Kidney (tissue), 14 donors: ENCODE results near the gene RNF39. TPM values are rescaled to one million over a fixed set of nuclear protein-coding genes. Genes with fewer than 3 reads are reported as not detected.

ENCODE experiments used
- DNase-seq, 5 donors: peaks; one replicate each; pipeline ENCODE4 v3.0.0-alpha.2; 2013 to 2020
- FAIRE-seq: peaks from 2 replicates; lab custom pipeline; 2012; peaks lifted over from hg19 to GRCh38; lab: Jason Lieb, UNC
- H3K27ac ChIP-seq, 2 donors: one replicate each; pipeline ENCODE4 v1.7.0; 2013; ENCODE audit warnings: low read depth in 2 of 2, low read length in 2 of 2, inconsistent platforms in 1 of 2
- H3K27me3 ChIP-seq: one replicate; pipeline ENCODE4 v1.7.1; 2013; ENCODE audit warnings: low read length, inconsistent platforms; ENCODE audit not compliant: control insufficient read depth, insufficient read depth
- H3K36me3 ChIP-seq, 3 donors: one replicate each; pipeline versions ENCODE4 v1.7.0 to v1.7.1; 2013; ENCODE audit warnings: low read length in 3 of 3, control low read depth in 1 of 3, inconsistent platforms in 1 of 3; ENCODE audit not compliant: insufficient read depth in 3 of 3, control insufficient read depth in 2 of 3
- H3K4me1 ChIP-seq, 3 donors: one replicate each; pipeline versions ENCODE4 v1.7.0 to v1.7.1; 2013; ENCODE audit warnings: low read length in 3 of 3, inconsistent platforms in 1 of 3, low read depth in 1 of 3; ENCODE audit not compliant: control insufficient read depth in 2 of 3, insufficient read depth in 2 of 3
- H3K4me3 ChIP-seq, 3 donors: one replicate each; pipeline versions ENCODE4 v1.7.0 to v1.8.1; 2013; ENCODE audit warnings: low read length in 3 of 3, control low read depth in 1 of 3, inconsistent platforms in 1 of 3
- H3K9ac ChIP-seq, 3 donors: one replicate each; pipeline versions ENCODE4 v1.7.0 to v1.7.1; 2013; ENCODE audit warnings: low read length in 3 of 3, control low read depth in 1 of 3, inconsistent platforms in 1 of 3
- H3K9me3 ChIP-seq, 3 donors: one replicate each; pipeline versions ENCODE4 v1.7.0 to v1.7.1; 2013; ENCODE audit warnings: low read length in 3 of 3, control low read depth in 1 of 3, inconsistent platforms in 1 of 3; ENCODE audit not compliant: control insufficient read depth in 2 of 3, insufficient read depth in 1 of 3
- CTCF ChIP-seq: IDR thresholded peaks from 3 replicates; pipeline ENCODE4 v1.5.1; 2012; ENCODE audit warnings: mild to moderate bottlenecking, moderate library complexity, borderline replicate concordance; ENCODE audit not compliant: insufficient read depth; ENCODE audit errors: extremely low read depth
- intact Hi-C: fragments of 100-400 bp; cut with DNase I; formaldehyde crosslinking; loops from one replicate; pipeline ENCODE4 v1.11.1; 2022
- polyA plus RNA-seq: library from polyadenylated mRNA; stranded (reverse); fragments of 350-450 nt; fragmentation: Illumina TruSeq; extraction: RNeasy Lipid Tissue Mini Kit (QIAGEN cat#74804); gene quantifications from one replicate; pipeline ENCODE4 v1.2.3, GENCODE V29; 2014; ENCODE audit warnings: low read depth, low replicate concordance; ENCODE audit not compliant: insufficient read depth
- total RNA-seq: library from RNA; stranded (reverse); fragmentation: NEBNext Ultra II Directional; extraction: Animal tissue kit (Norgen Biotek cat#: 25700); gene quantifications from one replicate; pipeline ENCODE4 v1.2.1, GENCODE V29; 2021
- donor health status: control.
- donor health status: control.
- donor health status: control.
- donor health status: control.
- donor health status: control.
- donor health status: DM: yes; HTN: yes; CAD: no.
- donor health status: Normal renal cell carcinoma (clear cell type).

Gene RNF39
- total and polyA plus RNA-seq, 2 donors from 2014 or later, result 1.3 TPM; not detected in 1

- no peak overlapping the region for H3K27ac ChIP-seq
Observed at GRCh38 chr6:30053682-30054081, 21.9 kb downstream of the RNF39 start.

GRCh38 chr6:30047220-30047619 lies 28.3 kb downstream of the RNF39 start:
- no peak overlapping the region for H3K4me3 ChIP-seq
- DNase-seq (no peak), FAIRE-seq (no peak)
- no peaks in the 10 kb centered on the region for H3K9me3 ChIP-seq
- intact Hi-C loops, result no loop called here
- H3K4me1 ChIP-seq, result no peaks in the 10 kb centered on the region
- H3K27ac ChIP-seq, result no peak overlapping the region
- no peaks in the 10 kb centered on the region for H3K27me3 ChIP-seq
- no peak for TF ChIP-seq CTCF
- no peak overlapping the region for H3K9ac ChIP-seq
- no peaks in the 10 kb centered on the region for H3K36me3 ChIP-seq

More at GRCh38 chr6:30053682-30054081, 21.9 kb downstream of the RNF39 start:
- Histone ChIP-seq H3K4me3 (no peak overlapping the region), H3K36me3 (peaks cover 0 to 5% (median 0%) of the 10 kb centered on the region in 3 donors), H3K4me1 (no peaks in the 10 kb centered on the region), H3K27me3 (no peaks in the 10 kb centered on the region), H3K9me3 (no peaks in the 10 kb centered on the region), H3K9ac (no peak overlapping the region)
- intact Hi-C loops, result no loop called here
- TF ChIP-seq CTCF, result no peak
- FAIRE-seq, result no peak
- DNase-seq, result no peak

- no peaks in the 10 kb centered on the region for H3K4me1 ChIP-seq
- H3K9ac ChIP-seq, result no peak overlapping the region
- DNase-seq (no peak), FAIRE-seq (no peak)
- no peaks in the 10 kb centered on the region for H3K9me3 ChIP-seq
- no peak overlapping the region for H3K27ac ChIP-seq
- no peaks in the 10 kb centered on the region for H3K27me3 ChIP-seq
- no peak overlapping the region for H3K4me3 ChIP-seq
- no peak for TF ChIP-seq CTCF
- intact Hi-C loops, result no loop called here
- H3K36me3 ChIP-seq, result no peaks in the 10 kb centered on the region
Observed at GRCh38 chr6:30044630-30045029, 30.9 kb downstream of the RNF39 start.

- H3K9me3 ChIP-seq, result no peaks in the 10 kb centered on the region
- TF ChIP-seq CTCF, result no peak
- H3K27me3 ChIP-seq, result no peaks in the 10 kb centered on the region
- H3K27ac ChIP-seq, result no peak overlapping the region
- FAIRE-seq, result no peak
- H3K9ac ChIP-seq, result no peak overlapping the region
- H3K4me1 ChIP-seq, result no peaks in the 10 kb centered on the region
- no peaks in the 10 kb centered on the region for H3K36me3 ChIP-seq
- DNase-seq, result no peak
- H3K4me3 ChIP-seq, result no peak overlapping the region
- intact Hi-C loops, result no loop called here
Observed at GRCh38 chr6:30043744-30044143, 31.8 kb downstream of the RNF39 start.
